ENCODE measurements around the gene FAM200C.

DNA sequence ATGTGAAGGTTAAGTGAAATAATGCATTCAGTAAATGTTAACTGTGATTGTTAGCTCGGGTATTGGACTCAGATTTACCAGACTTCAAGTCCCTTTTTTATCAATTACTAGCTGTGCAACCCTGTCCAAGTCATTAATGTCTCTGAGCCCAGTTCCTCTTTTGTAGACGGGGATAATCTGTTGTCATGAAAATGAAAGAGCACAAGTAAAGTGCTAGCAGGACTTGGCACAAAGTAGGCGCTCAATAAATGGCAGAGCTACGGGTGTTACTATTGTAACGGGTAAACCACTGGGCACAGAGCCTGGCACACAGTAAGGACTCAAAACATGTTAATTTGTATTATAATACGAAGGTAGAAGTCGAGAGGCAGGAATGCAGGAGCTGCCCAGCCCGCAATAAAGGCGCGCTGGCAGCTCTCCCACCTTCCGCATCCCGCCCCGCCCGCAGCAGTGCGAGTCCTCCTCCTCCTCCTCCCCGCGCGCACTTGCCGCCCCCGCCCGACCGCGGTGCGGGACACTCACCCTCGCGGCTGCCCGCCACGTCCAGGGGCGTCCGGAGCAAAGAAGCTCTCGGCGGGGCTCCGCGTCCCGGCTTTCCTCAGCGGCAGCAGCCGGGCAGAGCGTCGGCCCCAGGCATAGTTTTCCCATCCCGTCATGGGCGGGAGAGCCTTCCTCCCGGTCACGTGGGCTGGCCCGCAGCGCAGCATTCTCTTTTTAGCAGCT, 29.7 kb downstream of the FAM200C start, which contains the start of gene C1QTNF2:
- TF ChIP-seq, protein P1, sequence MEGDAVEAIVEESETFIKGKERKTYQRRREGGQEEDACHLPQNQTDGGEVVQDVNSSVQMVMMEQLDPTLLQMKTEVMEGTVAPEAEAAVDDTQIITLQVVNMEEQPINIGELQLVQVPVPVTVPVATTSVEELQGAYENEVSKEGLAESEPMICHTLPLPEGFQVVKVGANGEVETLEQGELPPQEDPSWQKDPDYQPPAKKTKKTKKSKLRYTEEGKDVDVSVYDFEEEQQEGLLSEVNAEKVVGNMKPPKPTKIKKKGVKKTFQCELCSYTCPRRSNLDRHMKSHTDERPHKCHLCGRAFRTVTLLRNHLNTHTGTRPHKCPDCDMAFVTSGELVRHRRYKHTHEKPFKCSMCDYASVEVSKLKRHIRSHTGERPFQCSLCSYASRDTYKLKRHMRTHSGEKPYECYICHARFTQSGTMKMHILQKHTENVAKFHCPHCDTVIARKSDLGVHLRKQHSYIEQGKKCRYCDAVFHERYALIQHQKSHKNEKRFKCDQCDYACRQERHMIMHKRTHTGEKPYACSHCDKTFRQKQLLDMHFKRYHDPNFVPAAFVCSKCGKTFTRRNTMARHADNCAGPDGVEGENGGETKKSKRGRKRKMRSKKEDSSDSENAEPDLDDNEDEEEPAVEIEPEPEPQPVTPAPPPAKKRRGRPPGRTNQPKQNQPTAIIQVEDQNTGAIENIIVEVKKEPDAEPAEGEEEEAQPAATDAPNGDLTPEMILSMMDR (IDR thresholded peaks at IDR 0.05): no peak
- TF ChIP-seq EP300 (IDR thresholded peaks at IDR 0.05; ENCODE audit: low read depth): no peak
